HG03095 (cell line): ENCODE results near the gene RELT.

Experiments used
- ATAC-seq: cut with Tn5 transposase; IDR thresholded peaks from one replicate; pipeline ENCODE4 v1.9.1; 2021; ENCODE audit warnings: moderate library complexity; ENCODE audit not compliant: unreplicated experiment

The RELT gene

DNA sequence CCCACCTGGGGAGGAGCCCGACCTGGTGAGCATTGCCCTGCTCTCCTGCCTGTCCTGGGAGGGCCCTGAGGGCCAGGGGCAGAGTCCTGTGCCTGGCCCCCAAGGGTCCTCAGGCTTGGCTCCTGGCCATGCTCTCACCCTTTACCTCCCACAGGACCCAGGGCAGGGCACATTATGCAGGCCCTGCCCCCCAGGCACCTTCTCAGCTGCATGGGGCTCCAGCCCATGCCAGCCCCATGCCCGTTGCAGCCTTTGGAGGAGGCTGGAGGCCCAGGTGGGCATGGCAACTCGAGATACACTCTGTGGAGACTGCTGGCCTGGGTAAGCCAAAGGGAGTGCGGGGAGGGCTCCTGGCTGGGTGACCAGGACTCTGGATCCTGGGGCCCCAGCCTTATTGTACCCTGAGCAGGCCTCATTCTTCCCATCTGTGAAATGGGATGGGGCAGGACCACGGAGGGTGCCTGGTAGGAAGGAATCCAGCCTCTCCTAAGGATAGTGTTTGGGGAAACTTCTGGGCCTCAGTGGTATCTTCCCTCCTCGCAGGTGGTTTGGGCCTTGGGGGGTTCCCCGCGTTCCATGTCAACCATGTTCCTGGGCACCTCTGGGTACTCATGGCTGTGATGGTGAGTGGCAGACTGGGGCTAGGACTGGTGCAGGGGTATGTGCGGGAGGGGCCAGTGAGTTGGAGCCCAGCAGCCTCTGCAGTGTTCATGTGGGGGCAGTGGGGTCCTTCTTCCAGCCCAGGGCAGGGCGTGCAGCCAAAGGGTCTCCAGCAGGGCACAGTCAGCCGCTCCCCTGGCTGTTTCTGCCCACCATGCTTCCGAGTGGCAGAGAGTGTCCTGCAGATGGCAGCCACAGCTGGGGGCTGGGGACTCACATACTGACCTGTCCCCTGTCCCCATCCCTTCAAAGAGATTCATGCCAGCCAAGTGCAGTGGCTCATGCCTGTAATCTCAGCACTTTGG is 14.7 kb downstream of the RELT start:
- ATAC-seq: no peak

GRCh38 chr11:73391665-73392064 is 15.5 kb downstream of the RELT start:
- ATAC-seq: no peak

DNA sequence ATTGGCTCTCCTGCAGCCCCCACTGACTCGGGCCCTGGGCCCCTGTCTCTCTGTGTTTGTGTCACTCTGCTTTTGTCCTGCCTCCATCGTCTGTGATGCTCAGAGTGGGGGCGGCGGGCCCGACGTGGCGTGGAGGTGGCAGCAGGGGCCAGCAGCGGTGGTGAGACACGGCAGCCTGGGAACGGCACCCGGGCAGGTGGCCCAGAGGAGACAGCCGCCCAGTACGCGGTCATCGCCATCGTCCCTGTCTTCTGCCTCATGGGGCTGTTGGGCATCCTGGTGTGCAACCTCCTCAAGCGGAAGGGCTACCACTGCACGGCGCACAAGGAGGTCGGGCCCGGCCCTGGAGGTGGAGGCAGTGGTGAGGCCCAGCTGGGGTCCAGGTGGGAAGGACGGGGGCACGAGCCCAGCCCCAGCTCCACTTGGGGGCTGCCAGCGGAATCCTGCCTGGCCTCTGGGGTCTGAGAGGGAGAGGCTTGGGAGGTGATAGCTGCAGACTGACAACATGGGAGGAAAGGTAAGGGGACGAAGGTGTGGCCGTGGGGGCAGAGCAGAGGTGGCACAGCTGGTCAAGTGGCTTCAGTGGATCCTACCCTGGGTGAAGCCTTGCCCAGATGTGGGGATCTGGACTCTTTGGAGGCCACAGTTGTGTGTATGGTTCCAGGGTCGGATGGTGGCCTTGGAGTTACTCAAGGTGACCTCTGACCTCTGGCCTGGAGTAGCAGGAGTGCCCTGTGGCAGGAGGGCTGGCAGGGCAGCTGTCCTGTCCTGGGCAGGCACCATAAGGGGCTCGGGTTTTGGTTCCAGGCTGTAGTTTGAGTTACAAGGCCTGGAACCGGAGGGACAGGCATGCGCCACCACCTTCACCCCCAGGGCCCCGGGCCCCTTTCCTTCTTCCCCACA is 16.2 kb downstream of the RELT start:
- ATAC-seq: no peak

GRCh38 chr11:73393011-73393380 is 16.8 kb downstream of the RELT start:
- no peak for ATAC-seq

DNA sequence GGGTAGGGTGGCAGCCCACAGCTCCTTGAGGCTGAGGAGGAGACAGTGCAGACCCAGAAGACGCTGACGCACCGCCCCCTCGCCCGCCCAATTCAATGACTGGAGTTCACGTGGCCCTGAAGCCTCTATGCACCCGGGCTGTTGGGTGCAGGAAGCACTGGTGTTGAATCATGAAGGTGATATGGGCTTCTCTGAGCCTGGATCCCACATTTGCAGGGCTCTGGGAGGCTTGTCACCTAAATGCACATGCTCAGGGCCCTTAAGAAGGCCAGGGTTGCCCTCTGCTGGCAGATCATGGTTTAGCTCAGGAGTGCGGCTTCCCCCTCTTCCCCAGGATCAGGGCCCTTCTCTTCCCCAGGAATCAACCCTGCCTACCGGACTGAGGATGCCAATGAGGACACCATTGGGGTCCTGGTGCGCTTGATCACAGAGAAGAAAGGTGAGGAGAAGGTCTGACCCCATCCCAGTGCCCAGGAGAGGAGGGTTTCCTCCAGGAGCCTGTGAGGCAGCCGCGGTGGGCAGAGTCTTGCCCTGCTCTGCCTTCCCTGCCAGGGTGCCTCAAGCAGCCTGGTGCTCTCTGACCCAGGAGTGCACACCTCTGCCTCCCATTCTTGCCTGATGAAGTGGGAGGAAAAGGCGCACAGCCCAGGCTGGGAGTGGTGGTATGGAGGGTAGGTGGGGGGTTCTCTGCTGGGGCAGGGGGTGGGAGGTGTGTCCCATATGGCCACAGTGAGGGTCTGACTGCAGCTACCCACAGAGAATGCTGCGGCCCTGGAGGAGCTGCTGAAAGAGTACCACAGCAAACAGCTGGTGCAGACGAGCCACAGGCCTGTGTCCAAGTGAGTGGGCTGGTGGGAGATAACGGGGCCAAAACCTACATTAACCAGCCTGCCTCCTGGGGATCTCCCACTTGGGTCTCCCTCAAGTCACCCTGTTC is 17.5 kb downstream of the RELT start:
- ATAC-seq: no peak

DNA sequence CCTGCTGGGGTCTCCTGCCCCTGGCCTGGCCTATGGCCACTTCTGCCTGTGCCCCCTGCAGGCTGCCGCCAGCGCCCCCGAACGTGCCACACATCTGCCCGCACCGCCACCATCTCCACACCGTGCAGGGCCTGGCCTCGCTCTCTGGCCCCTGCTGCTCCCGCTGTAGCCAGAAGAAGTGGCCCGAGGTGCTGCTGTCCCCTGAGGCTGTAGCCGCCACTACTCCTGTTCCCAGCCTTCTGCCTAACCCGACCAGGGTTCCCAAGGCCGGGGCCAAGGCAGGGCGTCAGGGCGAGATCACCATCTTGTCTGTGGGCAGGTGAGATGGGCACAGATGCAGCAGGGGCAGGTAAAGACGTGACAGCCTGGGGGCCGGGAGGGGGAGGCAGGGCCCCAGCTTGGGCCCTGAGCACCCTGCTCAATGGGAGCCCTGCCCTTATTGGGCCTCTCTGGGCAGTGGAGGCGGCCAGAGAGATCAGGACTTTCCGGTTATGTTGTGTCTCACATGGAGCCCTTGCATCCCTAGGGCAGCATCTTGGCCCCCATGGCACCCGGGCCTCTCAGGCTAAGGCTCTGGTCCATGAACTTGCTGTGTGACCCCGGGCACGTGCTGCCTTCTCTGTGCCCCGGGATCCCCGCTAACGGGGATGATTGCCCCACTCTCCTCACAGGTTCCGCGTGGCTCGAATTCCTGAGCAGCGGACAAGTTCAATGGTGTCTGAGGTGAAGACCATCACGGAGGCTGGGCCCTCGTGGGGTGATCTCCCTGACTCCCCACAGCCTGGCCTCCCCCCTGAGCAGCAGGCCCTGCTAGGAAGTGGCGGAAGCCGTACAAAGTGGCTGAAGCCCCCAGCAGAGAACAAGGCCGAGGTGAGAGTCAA is 18.5 kb downstream of the RELT start:
- ATAC-seq: no peak

- ATAC-seq: no peak
These were observed 19.4 kb downstream of the RELT start for GRCh38 chr11:73395297-73396208.

- ATAC-seq: no peak
These were observed 20.2 kb downstream of the RELT start for GRCh38 chr11:73396251-73396930.

DNA sequence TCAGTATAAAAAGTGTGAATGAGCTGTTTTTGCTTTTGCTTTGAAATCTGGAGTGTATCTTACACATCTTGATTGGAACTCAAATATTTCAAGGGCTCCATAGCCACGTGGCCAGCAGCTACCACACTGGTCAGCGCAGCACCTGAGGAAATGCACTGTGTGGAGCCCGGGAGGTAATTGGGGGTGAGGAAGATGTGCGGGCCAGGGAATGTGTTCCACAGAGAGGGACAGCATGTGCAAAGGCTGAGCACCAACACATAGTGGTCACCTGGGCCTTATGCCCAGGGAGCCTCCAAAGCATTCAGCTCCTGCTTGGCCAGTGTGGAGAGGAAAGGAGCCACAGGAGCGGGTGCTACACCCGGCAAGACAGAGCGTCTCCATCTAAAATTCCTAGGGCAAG is 20.8 kb downstream of the RELT start:
- no peak for ATAC-seq

DNA sequence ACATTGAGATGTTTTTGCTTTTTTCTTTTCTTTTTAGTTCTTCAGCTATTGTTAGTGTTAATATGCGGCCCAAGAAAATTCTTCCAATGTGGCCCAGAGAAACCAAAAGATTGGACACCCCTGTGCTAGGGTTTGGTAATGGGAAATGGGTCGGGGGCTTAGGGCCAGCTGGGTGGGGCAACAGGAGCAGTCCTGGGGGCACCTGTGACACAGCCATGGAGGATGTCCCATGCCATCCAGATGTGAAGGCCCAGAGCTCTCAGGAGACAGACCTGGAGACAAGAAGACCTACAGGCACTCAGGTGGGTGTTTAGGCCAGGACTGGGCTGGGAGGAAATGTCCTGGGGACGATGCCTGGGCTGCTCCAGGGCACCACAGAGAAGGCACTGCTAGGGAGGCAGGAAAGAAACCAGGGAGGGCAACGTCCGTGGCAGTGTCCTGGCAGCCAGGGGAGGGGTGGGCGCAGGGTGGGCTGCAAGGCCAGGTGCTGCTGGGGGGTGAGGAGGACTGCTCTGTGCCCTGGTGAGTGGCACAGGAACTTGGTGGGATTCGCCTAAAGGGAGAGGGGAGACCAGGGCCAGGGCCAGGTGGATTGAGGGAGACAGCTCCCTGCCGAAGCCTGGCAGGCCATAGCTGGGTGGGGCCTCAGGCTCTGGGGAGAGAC is 21.4 kb downstream of the RELT start:
- no peak for ATAC-seq

- ATAC-seq: no peak
These were observed 21.9 kb downstream of the RELT start for GRCh38 chr11:73398132-73398526.

DNA sequence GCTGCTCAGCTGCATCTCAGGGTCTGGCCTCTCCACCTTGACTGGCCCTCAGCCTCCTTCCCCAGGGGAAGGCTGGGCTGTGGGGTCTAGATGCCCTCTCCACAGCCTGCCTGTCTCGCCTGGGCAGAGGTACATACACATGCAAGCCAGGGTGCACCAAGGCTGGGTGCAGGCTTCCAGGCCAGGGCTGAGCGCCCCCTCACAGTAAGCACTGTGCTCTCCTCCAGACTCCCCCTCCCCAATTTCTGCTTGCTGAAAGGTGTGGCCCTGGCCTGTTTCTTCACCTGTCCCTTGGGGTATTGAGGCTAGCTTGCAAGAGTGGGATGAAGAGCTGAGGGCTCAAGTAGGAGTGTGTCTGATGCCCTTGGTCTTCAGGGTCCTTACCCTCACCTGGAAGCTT is 22.5 kb downstream of the RELT start:
- ATAC-seq: no peak

- no peak for ATAC-seq
These were observed 23.0 kb downstream of the RELT start for GRCh38 chr11:73399159-73399590.

GRCh38 chr11:73399636-73400035 is 23.4 kb downstream of the RELT start:
- ATAC-seq: no peak

- no peak for ATAC-seq
These were observed 24.1 kb downstream of the RELT start for GRCh38 chr11:73400293-73400692.

GRCh38 chr11:73401217-73401923 is 25.2 kb downstream of the RELT start:
- ATAC-seq: no peak
